Measurements from ENCODE around the gene C10orf90. TPM values are rescaled to one million over a fixed set of nuclear protein-coding genes. Genes with fewer than 3 reads are reported as not detected.
"Not testable (repeated sequence)": the region's sequence is repeated elsewhere in the genome, so short reads cannot be mapped to it uniquely, and the experiment has no call there.

Gene C10orf90
- total RNA-seq, 2 experiments from 2014 or later, result not detected

GRCh38 chr10:126565871-126566270 lies 104.6 kb downstream of the C10orf90 start:
- no peaks in the 10 kb centered on the region for H3K27me3 Mint-ChIP-seq
- H3K4me3 Mint-ChIP-seq, result no peak overlapping the region

GRCh38 chr10:126565441-126565840 lies 105.1 kb downstream of the C10orf90 start:
- H3K4me1 Mint-ChIP-seq, result no peaks in the 10 kb centered on the region
- H3K9me3 Mint-ChIP-seq, result peaks cover 1% of the 10 kb centered on the region
- H3K36me3 Mint-ChIP-seq, result no peaks in the 10 kb centered on the region
- no peak for DNase-seq
- H3K4me3 Mint-ChIP-seq, result no peak overlapping the region
- H3K27ac Mint-ChIP-seq, result no peak overlapping the region
- H3K27me3 Mint-ChIP-seq, result no peaks in the 10 kb centered on the region

More at GRCh38 chr10:126565871-126566270, 104.6 kb downstream of the C10orf90 start:
- Mint-ChIP-seq H3K27ac (no peak overlapping the region), H3K36me3 (no peaks in the 10 kb centered on the region), H3K9me3 (peaks cover 1% of the 10 kb centered on the region), H3K4me1 (no peaks in the 10 kb centered on the region)
- DNase-seq, result no peak

- no peaks in the 10 kb centered on the region for H3K4me1 Mint-ChIP-seq
- H3K36me3 Mint-ChIP-seq, result no peaks in the 10 kb centered on the region
- no peak overlapping the region for H3K27ac Mint-ChIP-seq
- no peaks in the 10 kb centered on the region for H3K27me3 Mint-ChIP-seq
- no peak overlapping the region for H3K4me3 Mint-ChIP-seq
- DNase-seq, result no peak
- peaks cover 1% of the 10 kb centered on the region for H3K9me3 Mint-ChIP-seq
Observed at GRCh38 chr10:126564326-126564888, 106.1 kb downstream of the C10orf90 start.

- Mint-ChIP-seq H3K4me1 (no peaks in the 10 kb centered on the region), H3K27ac (no peak overlapping the region), H3K36me3 (no peaks in the 10 kb centered on the region), H3K27me3 (no peaks in the 10 kb centered on the region), H3K4me3 (no peak overlapping the region), H3K9me3 (peaks cover 1% of the 10 kb centered on the region)
- DNase-seq, result no peak
Observed at GRCh38 chr10:126563361-126563760, 107.1 kb downstream of the C10orf90 start.

- no peak for DNase-seq
- peaks cover 1% of the 10 kb centered on the region for H3K9me3 Mint-ChIP-seq
- H3K27me3 Mint-ChIP-seq, result no peaks in the 10 kb centered on the region
- H3K4me1 Mint-ChIP-seq, result no peaks in the 10 kb centered on the region
- H3K36me3 Mint-ChIP-seq, result no peaks in the 10 kb centered on the region
- no peak overlapping the region for H3K27ac Mint-ChIP-seq
- no peak overlapping the region for H3K4me3 Mint-ChIP-seq
Observed at GRCh38 chr10:126561921-126562680, 108.4 kb downstream of the C10orf90 start.

- DNase-seq, result no peak
- H3K4me1 Mint-ChIP-seq, result no peaks in the 10 kb centered on the region
- H3K36me3 Mint-ChIP-seq, result no peaks in the 10 kb centered on the region
- H3K27me3 Mint-ChIP-seq, result no peaks in the 10 kb centered on the region
- peaks cover 1% of the 10 kb centered on the region for H3K9me3 Mint-ChIP-seq
- no peak overlapping the region for H3K4me3 Mint-ChIP-seq
- H3K27ac Mint-ChIP-seq, result no peak overlapping the region
Observed at GRCh38 chr10:126561294-126561920, 109.1 kb downstream of the C10orf90 start.

- no peak overlapping the region for H3K4me3 Mint-ChIP-seq
- H3K4me1 Mint-ChIP-seq, result no peaks in the 10 kb centered on the region
- H3K27ac Mint-ChIP-seq, result no peak overlapping the region
- no peaks in the 10 kb centered on the region for H3K27me3 Mint-ChIP-seq
- no peaks in the 10 kb centered on the region for H3K36me3 Mint-ChIP-seq
- no peak for DNase-seq
- H3K9me3 Mint-ChIP-seq, result no peaks in the 10 kb centered on the region
Observed at GRCh38 chr10:126558881-126559280, 111.6 kb downstream of the C10orf90 start.

GRCh38 chr10:126551202-126551601 lies 119.3 kb downstream of the C10orf90 start:
- Mint-ChIP-seq H3K27ac (no peak overlapping the region), H3K4me1 (no peaks in the 10 kb centered on the region)

GRCh38 chr10:126550586-126550985 lies 119.9 kb downstream of the C10orf90 start:
- H3K36me3 Mint-ChIP-seq, H3K27ac Mint-ChIP-seq, H3K4me1 Mint-ChIP-seq, H3K9me3 Mint-ChIP-seq, H3K27me3 Mint-ChIP-seq, H3K4me3 Mint-ChIP-seq, DNase-seq: not testable (repeated sequence)

More at GRCh38 chr10:126551202-126551601, 119.3 kb downstream of the C10orf90 start:
- no peaks in the 10 kb centered on the region for H3K36me3 Mint-ChIP-seq
- DNase-seq, result no peak
- H3K27me3 Mint-ChIP-seq, result no peaks in the 10 kb centered on the region
- H3K4me3 Mint-ChIP-seq, result no peak overlapping the region
- no peaks in the 10 kb centered on the region for H3K9me3 Mint-ChIP-seq

- no peaks in the 10 kb centered on the region for H3K36me3 Mint-ChIP-seq
- no peaks in the 10 kb centered on the region for H3K9me3 Mint-ChIP-seq
- no peaks in the 10 kb centered on the region for H3K4me1 Mint-ChIP-seq
- H3K4me3 Mint-ChIP-seq, result no peak overlapping the region
- no peak for DNase-seq
- no peak overlapping the region for H3K27ac Mint-ChIP-seq
- H3K27me3 Mint-ChIP-seq, result no peaks in the 10 kb centered on the region
Observed at GRCh38 chr10:126549344-126549743, 121.1 kb downstream of the C10orf90 start.

GRCh38 chr10:126544565-126544964 lies 125.9 kb downstream of the C10orf90 start:
- H3K4me1 Mint-ChIP-seq, result no peaks in the 10 kb centered on the region
- H3K4me3 Mint-ChIP-seq, result no peak overlapping the region
- no peak overlapping the region for H3K27ac Mint-ChIP-seq
- H3K36me3 Mint-ChIP-seq, result no peaks in the 10 kb centered on the region
- DNase-seq, result no peak
- no peaks in the 10 kb centered on the region for H3K27me3 Mint-ChIP-seq
- H3K9me3 Mint-ChIP-seq, result no peaks in the 10 kb centered on the region

- no peak for DNase-seq
- no peak overlapping the region for H3K27ac Mint-ChIP-seq
- no peaks in the 10 kb centered on the region for H3K9me3 Mint-ChIP-seq
- H3K4me1 Mint-ChIP-seq, result no peaks in the 10 kb centered on the region
- no peaks in the 10 kb centered on the region for H3K36me3 Mint-ChIP-seq
- no peaks in the 10 kb centered on the region for H3K27me3 Mint-ChIP-seq
- no peak overlapping the region for H3K4me3 Mint-ChIP-seq
Observed at GRCh38 chr10:126538439-126539135, 131.9 kb downstream of the C10orf90 start.

- H3K4me1 Mint-ChIP-seq, result no peaks in the 10 kb centered on the region
Observed at GRCh38 chr10:126536656-126537055, 133.8 kb downstream of the C10orf90 start.

GRCh38 chr10:126536148-126536547 lies 134.3 kb downstream of the C10orf90 start:
- Mint-ChIP-seq H3K4me3 (no peak overlapping the region), H3K27me3 (no peaks in the 10 kb centered on the region), H3K4me1 (no peaks in the 10 kb centered on the region), H3K27ac (no peak overlapping the region), H3K9me3 (no peaks in the 10 kb centered on the region), H3K36me3 (no peaks in the 10 kb centered on the region)
- no peak for DNase-seq

More at GRCh38 chr10:126536656-126537055, 133.8 kb downstream of the C10orf90 start:
- H3K4me3 Mint-ChIP-seq, result no peak overlapping the region
- DNase-seq, result no peak
- H3K9me3 Mint-ChIP-seq, result no peaks in the 10 kb centered on the region
- H3K36me3 Mint-ChIP-seq, result no peaks in the 10 kb centered on the region
- H3K27me3 Mint-ChIP-seq, result no peaks in the 10 kb centered on the region
- no peak overlapping the region for H3K27ac Mint-ChIP-seq

GRCh38 chr10:126533644-126534043 lies 136.8 kb downstream of the C10orf90 start:
- H3K27ac Mint-ChIP-seq, result no peak overlapping the region
- no peaks in the 10 kb centered on the region for H3K9me3 Mint-ChIP-seq
- no peak overlapping the region for H3K4me3 Mint-ChIP-seq
- peaks cover 4% of the 10 kb centered on the region for H3K27me3 Mint-ChIP-seq
- no peak for DNase-seq
- no peaks in the 10 kb centered on the region for H3K36me3 Mint-ChIP-seq
- no peaks in the 10 kb centered on the region for H3K4me1 Mint-ChIP-seq

Data from activated naive CD8-positive, alpha-beta T cell treated with anti-CD3 and anti-CD28 coated beads for 36 hours (primary cell).